GM12878 (cell line): ENCODE data around the gene AOC3. TPM values are rescaled to one million over a fixed set of nuclear protein-coding genes. Genes with fewer than 3 reads are reported as not detected.
A peak's percentile ranks its signal among the peaks of the same experiment; 100 is the strongest.

Experiments
- ATAC-seq: fragments of 200-7000 bp; cut with Tn5 transposase; 3 replicates; pipeline ENCODE4 v1.9.1; 2020; ENCODE audit warnings: mild to moderate bottlenecking, moderate library complexity
- BruUV-seq: library from RNA; stranded (reverse); fragments of 400-500 nt; replicated peaks from 2 replicates; lab custom pipeline; 2021; lab: Mats Ljungman, UMichigan
- CTCF ChIA-PET: fragments of 300-600 bp; sonication (Branson Sonifier 250); formaldehyde crosslinking; extraction: SDS; loops from one replicate; lab custom pipeline; 2021; ENCODE audit warnings: inconsistent platforms; lab: Yijun Ruan, JAX
- POLR2A ChIA-PET: fragments of 350-600 bp; formaldehyde crosslinking; extraction: SDS; loops from one replicate; lab custom pipeline; 2021; ENCODE audit warnings: inconsistent platforms; lab: Charles Lee
- RAD21 ChIA-PET: fragments of 300-600 bp; sonication (Branson Sonifier 250); formaldehyde crosslinking; loops from one replicate; lab custom pipeline; 2023; ENCODE audit warnings: antibody characterized with exemption; ENCODE audit not compliant: unreplicated experiment; lab: Charles Lee
- SMC1A ChIA-PET: fragments of 300-600 bp; sonication (Branson Sonifier 250); formaldehyde crosslinking; loops from one replicate; lab custom pipeline; 2023; ENCODE audit not compliant: unreplicated experiment, uncharacterized antibody; lab: Charles Lee
- DNase-seq: peaks from one replicate; pipeline ENCODE4 v3.0.0-alpha.2; 2011; ENCODE audit warnings: low read depth, low spot score
- FAIRE-seq: peaks from 3 replicates; lab custom pipeline; 2011; peaks lifted over from hg19 to GRCh38; lab: Jason Lieb, UNC
- H2AFZ ChIP-seq: 2 replicates; pipeline ENCODE4 v1.6.0; 2011; ENCODE audit warnings: low read depth, low read length, control low read depth; ENCODE audit not compliant: control insufficient read depth
- H3K27ac ChIP-seq: 2 replicates; pipeline ENCODE4 v1.5.1; 2011; ENCODE audit warnings: control low read depth; ENCODE audit not compliant: control insufficient read depth, insufficient read depth
- H3K27me3 ChIP-seq, 2 experiments: replicated peaks in 1 of 2; 2 replicates each; pipeline versions ENCODE4 v1.6.0 to v1.6.1; 2011; ENCODE audit warnings: low read length in 1 of 2; ENCODE audit not compliant: control insufficient read depth in 2 of 2, insufficient read depth in 2 of 2
- H3K36me3 ChIP-seq, 2 experiments: 2 replicates each; pipeline ENCODE4 v1.5.1; 2011; ENCODE audit warnings: low read length in 1 of 2; ENCODE audit not compliant: control insufficient read depth in 2 of 2, insufficient read depth in 2 of 2
- H3K4me1 ChIP-seq: 2 replicates; pipeline ENCODE4 v1.6.1; 2011; ENCODE audit warnings: mild to moderate bottlenecking, low read length, moderate library complexity, mixed read lengths; ENCODE audit not compliant: control insufficient read depth, insufficient read depth
- H3K4me2 ChIP-seq: 2 replicates; pipeline ENCODE4 v1.6.0; 2011; ENCODE audit warnings: control low read depth; ENCODE audit not compliant: control insufficient read depth, insufficient read depth
- H3K4me3 ChIP-seq: fragments of 200-600 bp; sonication (generic); 2 replicates; pipeline ENCODE4 v1.5.1; 2016
- H3K79me2 ChIP-seq: 2 replicates; pipeline ENCODE4 v1.6.0; 2011; ENCODE audit warnings: low read length; ENCODE audit not compliant: control insufficient read depth, insufficient read depth
- H3K9ac ChIP-seq: 2 replicates; pipeline ENCODE4 v1.8.0; 2011; ENCODE audit warnings: low read length, control low read depth, mixed read lengths; ENCODE audit not compliant: control insufficient read depth, insufficient read depth
- H3K9me3 ChIP-seq: replicated peaks from 3 replicates; pipeline ENCODE4 v1.5.1; 2011; ENCODE audit warnings: mild to moderate bottlenecking, low read length; ENCODE audit not compliant: control insufficient read depth, insufficient read depth
- H4K20me1 ChIP-seq: 2 replicates; pipeline ENCODE4 v1.6.0; 2011; ENCODE audit not compliant: control insufficient read depth, insufficient read depth
- ATF7 ChIP-seq: fragments of 450-650 bp; IDR thresholded peaks from 2 replicates; pipeline ENCODE4 v1.6.1; 2016; ENCODE audit warnings: low read depth, mild to moderate bottlenecking
- CREB1 ChIP-seq: IDR thresholded peaks from 2 replicates; pipeline ENCODE4 v1.6.1; 2012; ENCODE audit warnings: low read depth, mild to moderate bottlenecking, inconsistent platforms
- EP300 ChIP-seq, 2 experiments: fragments of 150-350 bp in 1 of 2; IDR thresholded peaks; 2 replicates each; pipeline ENCODE4 v1.6.1; 2011 to 2012; ENCODE audit warnings: low read depth in 2 of 2, low read length in 2 of 2, borderline replicate concordance in 1 of 2, improper control_type of control experiment in 1 of 2, inconsistent platforms in 1 of 2; ENCODE audit not compliant: control insufficient read depth in 1 of 2
- FOXK2 ChIP-seq: fragments of 450-650 bp; IDR thresholded peaks from 2 replicates; pipeline ENCODE4 v1.6.1; 2017; ENCODE audit warnings: mild to moderate bottlenecking, moderate library complexity
- JUND ChIP-seq: IDR thresholded peaks from 2 replicates; pipeline ENCODE4 v1.6.1; 2012; ENCODE audit warnings: low read depth, mild to moderate bottlenecking, low read length, improper control_type of control experiment, moderate library complexity
- MAX ChIP-seq: IDR thresholded peaks from 2 replicates; pipeline ENCODE4 v1.6.1; 2012; ENCODE audit warnings: low read depth, low read length, improper control_type of control experiment
- NR2C2 ChIP-seq: IDR thresholded peaks from 2 replicates; pipeline ENCODE4 v1.6.1; 2011; ENCODE audit warnings: borderline replicate concordance, low read depth; ENCODE audit not compliant: control insufficient read depth, insufficient read length
- PKNOX1 ChIP-seq: fragments of 450-650 bp; IDR thresholded peaks from 2 replicates; pipeline ENCODE4 v1.6.1; 2016; ENCODE audit warnings: mild to moderate bottlenecking
- POLR2A ChIP-seq: IDR thresholded peaks from 2 replicates; pipeline ENCODE4 v1.6.1; 2011; ENCODE audit warnings: low read depth, mild to moderate bottlenecking, low read length
- POLR2AphosphoS2 ChIP-seq: IDR thresholded peaks from 2 replicates; pipeline ENCODE4 v1.6.1; 2011; ENCODE audit warnings: low read depth, mild to moderate bottlenecking, low read length, improper control_type of control experiment, moderate library complexity
- YBX1 ChIP-seq: fragments of 450-650 bp; IDR thresholded peaks from 2 replicates; pipeline ENCODE4 v1.6.1; 2016; ENCODE audit warnings: antibody characterized with exemption
- WGBS: methylation state at CpG from one replicate; pipeline ENCODE4 v1.1.6; 2016; ENCODE audit warnings: low lambda C conversion rate; ENCODE audit not compliant: insufficient replicate concordance, insufficient coverage; ENCODE audit errors: missing lambda C conversion rate; 5-methylcytosine and 5-hydroxymethylcytosine counted together
- in situ Hi-C: fragments of 300-500 bp; cut with MboI; formaldehyde crosslinking; loops from 9 replicates; pipeline ENCODE4 v1.14.3; 2018; ENCODE audit warnings: mixed read lengths
- intact Hi-C: fragments of 100-400 bp; cut with micrococcal nuclease; formaldehyde crosslinking; loops from one replicate; pipeline ENCODE4 v1.14.2; 2022; ENCODE audit not compliant: unreplicated experiment
- polyA plus RNA-seq, 11 experiments: library from polyadenylated mRNA; depleted of rRNA in 4 of 11; unstranded in 6 of 11; stranded (reverse) in 5 of 11; fragments of >200 nt; fragmentation: Nextera tagmentation in 4 of 11; fragmentation: Illumina TruSeq in 1 of 11; extraction: Ambion mirVana in 4 of 11; extraction: Trizol in 1 of 11; gene quantifications; 1 replicate in 1 of 11; 2 replicates in 10 of 11; pipeline versions ENCODE4 v1.2.1 to v1.2.3, GENCODE V29; 2011 to 2016; ENCODE audit warnings: inconsistent platforms in 2 of 11, missing spikeins in 2 of 11, low read depth in 1 of 11
- total RNA-seq, 4 experiments: library from RNA; depleted of rRNA in 3 of 4; stranded (reverse); fragments of >200 nt in 3 of 4; fragmentation: Illumina TruSeq in 1 of 4; extraction: Trizol in 1 of 4; gene quantifications; 2 replicates each; pipeline versions ENCODE4 v1.2.1 to v1.2.3, GENCODE V29; 2013 to 2021

AOC3 gene
- total and polyA plus RNA-seq, 10 of the 15 experiments (the other 5 are each of a cell fraction or from before 2014, with no cell fraction given): 0.02 to 0.91 (median 0.34) TPM; not detected in 2

- ChIA-PET POLR2A (no interaction called here), CTCF (interaction anchor here (0.9 to 4.7 kb wide), 3 partner anchors 11 to 152 kb away, joined by 3 to 38 read pairs (median 5); partner anchors contain the start of gene RPL27), RAD21 (interaction anchor here (1.4 to 1.5 kb wide), 2 partner anchors 83 to 152 kb away, joined by 4 to 5 read pairs; partner anchors contain the start of gene RPL27), SMC1A (interaction anchor here (0.6 to 1.3 kb wide), 4 partner anchors 77 to 219 kb away, joined by 3 to 4 read pairs (median 3); partner anchors contain the start of gene RPL27)
- Histone ChIP-seq H3K27me3 (no peaks in the 10 kb centered on the region), H3K79me2 (no peaks in the 10 kb centered on the region), H3K9me3 (no peaks in the 10 kb centered on the region), H3K4me3 (no peak overlapping the region), H3K4me1 (no peaks in the 10 kb centered on the region; the same call in 1 of the 2 replicates), H3K4me2 (no peak overlapping the region), H3K9ac (no peak overlapping the region), H2AFZ (no peak overlapping the region), H4K20me1 (no peaks in the 10 kb centered on the region), H3K27ac (no peak overlapping the region)
- peak; percentile 71 for ATAC-seq
- intact Hi-C loops (loop anchor here (10.0 kb wide), 1 partner anchor 149 kb away; the partner anchor contains the start of gene RPL27), in situ Hi-C loops (no loop called here)
- no TSS peak for BruUV-seq
- no peak for DNase-seq
- TF ChIP-seq CREB1 (0 out of 2 replicates have a peak, but pooled peaks have one; percentile 6), JUND (no peak)
- TF ChIP-seq, all 136 proteins: peak for 1
- FAIRE-seq: no peak
- peaks cover 14 to 22% of the 10 kb centered on the region in 2 experiments for H3K36me3 ChIP-seq
- WGBS: 13% methylated on average over 7 of the region's 7 CpGs
These were observed 4.9 kb upstream of the AOC3 start for GRCh38 chr17:42845918-42846593.

- Histone ChIP-seq H3K79me2 (no peaks in the 10 kb centered on the region), H2AFZ (no peak overlapping the region), H3K36me3 (peaks cover 14 to 20% of the 10 kb centered on the region in 2 experiments), H4K20me1 (no peaks in the 10 kb centered on the region), H3K27me3 (no peaks in the 10 kb centered on the region), H3K4me1 (no peaks in the 10 kb centered on the region; the same call in 1 of the 2 replicates), H3K9ac (no peak overlapping the region), H3K4me3 (no peak overlapping the region), H3K4me2 (no peak overlapping the region), H3K27ac (no peak overlapping the region), H3K9me3 (no peaks in the 10 kb centered on the region)
- POLR2A ChIA-PET: interaction anchor here (0.6 kb wide), 1 partner anchor 101 kb away, joined by 3 read pairs; no protein-coding TSS in a partner anchor
- intact Hi-C loops (loop anchor here (10.0 kb wide), 1 partner anchor 148 kb away; the partner anchor contains the start of gene RPL27), in situ Hi-C loops (no loop called here)
- ATAC-seq: no peak
- FAIRE-seq: no peak
- BruUV-seq: no TSS peak
- 85% methylated on average over 8 of the region's 9 CpGs for WGBS
- DNase-seq: no peak
- CTCF ChIA-PET: interaction anchor here (1.5 to 2.1 kb wide), 2 partner anchors 23 to 151 kb away, joined by 4 to 7 read pairs; partner anchors contain the start of genes BECN1 and RPL27
- SMC1A ChIA-PET: interaction anchor here (0.6 to 1.3 kb wide), 3 partner anchors 82 to 218 kb away, joined by 3 to 4 read pairs (median 3); partner anchors contain the start of gene RPL27
- RAD21 ChIA-PET: interaction anchor here (1.1 to 1.4 kb wide), 2 partner anchors 83 to 151 kb away, joined by 3 to 4 read pairs; partner anchors contain the start of gene RPL27
- 0 out of 2 replicates have a peak, but pooled peaks have one; percentile 7 for TF ChIP-seq POLR2AphosphoS2
- TF ChIP-seq NR2C2: no peak
- no peak for TF ChIP-seq ATF7
- TF ChIP-seq YBX1: no peak
- no peak for TF ChIP-seq PKNOX1
- peak; percentile 3; the same call in 1 of the 2 replicates for TF ChIP-seq POLR2A
- no peak for TF ChIP-seq FOXK2
- no peak for TF ChIP-seq EP300 (IDR thresholded peaks at IDR 0.05; ENCODE audit: borderline replicate concordance in 1 of 2, control insufficient read depth in 1 of 2, low read depth in 2 of 2, low read length in 2 of 2)
- no peak for TF ChIP-seq MAX
These were observed 4.3 kb upstream of the AOC3 start for GRCh38 chr17:42846594-42847280.
